ENCODE data around the gene UPP2. TPM values are rescaled to one million over a fixed set of nuclear protein-coding genes. Genes with fewer than 3 reads are reported as not detected.

The UPP2 gene
- total and polyA plus RNA-seq, 2 donors (not counting 1 experiment from before 2014, with no cell fraction given): not detected

- Histone ChIP-seq H3K79me2 (ENCODE audit: control insufficient read depth, insufficient read depth, low read length) (no peaks in the 10 kb centered on the region), H3K4me1 (ENCODE audit: control insufficient read depth in 2 of 2, insufficient read depth in 2 of 2, low read length in 2 of 2) (no peaks in the 10 kb centered on the region), H3K27me3 (replicated peaks in 1 of 4; ENCODE audit: control extremely low read depth in 1 of 4, control insufficient read depth in 3 of 4, insufficient read depth in 4 of 4, low read length in 3 of 4) (no peaks in the 10 kb centered on the region), H3K36me3 (replicated peaks in 1 of 2; ENCODE audit: control extremely low read depth in 1 of 2, control insufficient read depth in 1 of 2, extremely low read depth in 1 of 2, insufficient read depth in 2 of 2, low read length in 1 of 2) (no peaks in the 10 kb centered on the region), H3K9ac (ENCODE audit: low read length) (no peak overlapping the region), H2AFZ (ENCODE audit: insufficient read depth, low read depth, low read length, poor library complexity, severe bottlenecking) (no peak overlapping the region), H3K4me2 (replicated peaks; ENCODE audit: low read depth, low read length, poor library complexity, severe bottlenecking) (no peak overlapping the region), H4K20me1 (ENCODE audit: control insufficient read depth, insufficient read depth, low read length, poor library complexity, severe bottlenecking) (no peaks in the 10 kb centered on the region), H3K4me3 (ENCODE audit: control extremely low read depth in 1 of 5, extremely low read depth in 1 of 5, insufficient read depth in 1 of 5, low read depth in 2 of 5, low read length in 4 of 5) (no peak overlapping the region), H3K9me3 (ENCODE audit: control extremely low read depth in 1 of 3, control insufficient read depth in 2 of 3, insufficient read depth in 1 of 3, low read length in 2 of 3) (no peaks in the 10 kb centered on the region), H3K27ac (ENCODE audit: low read length in 2 of 2) (no peak overlapping the region)
- intact Hi-C loops (cut with micrococcal nuclease): no loop called here
- H3K9me3 Mint-ChIP-seq (ENCODE audit: insufficient read depth): no peaks in the 10 kb centered on the region
- DNase-seq (no peak), ATAC-seq (ENCODE audit: low read depth) (no peak)
- no peaks in the 10 kb centered on the region for H3K4me1 Mint-ChIP-seq
- CTCF ChIA-PET: no interaction called here
- H3K27ac Mint-ChIP-seq: no peak overlapping the region
- H3K4me3 Mint-ChIP-seq: no peak overlapping the region
- POLR2A ChIA-PET: no interaction called here
- TF ChIP-seq CTCF (IDR thresholded peaks at IDR 0.05): no peak
- TF ChIP-seq EZH2 (IDR thresholded peaks at IDR 0.05; ENCODE audit: borderline replicate concordance, insufficient read depth, low read depth, low read length, poor library complexity, severe bottlenecking): no peak
- no peaks in the 10 kb centered on the region for H3K27me3 Mint-ChIP-seq
- WGBS (ENCODE audit: insufficient coverage): no CpG with 5 or more reads among the region's 1 CpG
These were observed 18.4 kb downstream of the UPP2 start for GRCh38 chr2:158120102-158120501.

DNA sequence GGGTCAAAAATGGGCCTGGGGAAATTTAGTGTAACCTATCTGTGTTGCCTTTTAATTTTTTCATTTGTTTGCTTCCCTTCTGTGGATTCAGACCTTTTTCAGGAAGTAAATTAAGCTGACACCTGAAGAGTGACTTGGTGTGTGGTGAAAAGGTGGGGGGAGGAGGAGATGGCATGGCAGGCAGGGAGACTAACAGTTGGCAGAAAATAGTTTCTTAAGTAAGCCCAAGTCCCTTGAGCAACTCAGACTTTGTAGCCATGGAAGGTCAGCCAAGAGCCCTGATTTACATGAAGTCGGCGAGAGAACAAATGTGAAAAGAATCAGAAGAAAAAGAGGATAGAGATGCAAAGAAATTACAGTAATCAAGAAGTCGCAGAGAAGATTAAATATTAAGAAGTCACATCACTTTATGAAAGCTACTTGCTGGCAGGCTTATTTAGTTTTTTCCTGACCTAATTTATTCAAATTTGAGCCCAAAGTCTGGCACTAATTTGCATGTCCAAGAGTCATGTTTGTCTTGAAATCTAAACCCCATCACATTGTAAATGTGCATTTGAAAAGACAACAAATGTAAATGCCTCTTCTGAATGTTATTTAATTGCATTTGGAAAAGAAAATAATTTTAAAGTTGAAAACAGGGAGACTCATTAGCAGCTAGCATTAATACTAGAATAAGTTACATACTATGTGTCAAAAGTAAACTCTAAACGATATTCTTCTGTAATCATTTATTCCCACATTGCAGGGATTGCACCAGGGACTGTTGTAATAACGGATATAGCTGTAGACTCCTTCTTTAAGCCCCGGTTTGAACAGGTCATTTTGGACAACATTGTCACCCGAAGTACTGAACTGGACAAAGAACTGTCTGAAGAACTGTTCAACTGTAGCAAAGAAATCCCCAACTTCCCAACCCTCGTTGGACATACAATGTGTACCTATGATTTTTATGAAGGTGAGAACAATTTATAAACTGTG lies 19.3 kb downstream of the UPP2 start:
- ATAC-seq (ENCODE audit: low read depth) (no peak), DNase-seq (no peak)
- intact Hi-C loops (cut with micrococcal nuclease): no loop called here
- no peak overlapping the region for H3K27ac ChIP-seq (ENCODE audit: low read length in 2 of 2)
- H3K9me3 ChIP-seq (ENCODE audit: control extremely low read depth in 1 of 3, control insufficient read depth in 2 of 3, insufficient read depth in 1 of 3, low read length in 2 of 3): no peaks in the 10 kb centered on the region
- Mint-ChIP-seq H3K4me3 (no peak overlapping the region), H3K27ac (no peak overlapping the region), H3K4me1 (no peaks in the 10 kb centered on the region), H3K27me3 (no peaks in the 10 kb centered on the region), H3K9me3 (ENCODE audit: insufficient read depth) (no peaks in the 10 kb centered on the region)
- no peaks in the 10 kb centered on the region for H4K20me1 ChIP-seq (ENCODE audit: control insufficient read depth, insufficient read depth, low read length, poor library complexity, severe bottlenecking)
- no peaks in the 10 kb centered on the region for H3K36me3 ChIP-seq (replicated peaks in 1 of 2; ENCODE audit: control extremely low read depth in 1 of 2, control insufficient read depth in 1 of 2, extremely low read depth in 1 of 2, insufficient read depth in 2 of 2, low read length in 1 of 2)
- POLR2A ChIA-PET: no interaction called here
- H2AFZ ChIP-seq (ENCODE audit: insufficient read depth, low read depth, low read length, poor library complexity, severe bottlenecking): no peak overlapping the region
- H3K4me3 ChIP-seq (ENCODE audit: control extremely low read depth in 1 of 5, extremely low read depth in 1 of 5, insufficient read depth in 1 of 5, low read depth in 2 of 5, low read length in 4 of 5): no peak overlapping the region
- no CpG with 5 or more reads among the region's 8 CpGs for WGBS (ENCODE audit: insufficient coverage)
- H3K4me1 ChIP-seq (ENCODE audit: control insufficient read depth in 2 of 2, insufficient read depth in 2 of 2, low read length in 2 of 2): no peaks in the 10 kb centered on the region
- H3K79me2 ChIP-seq (ENCODE audit: control insufficient read depth, insufficient read depth, low read length): no peaks in the 10 kb centered on the region
- TF ChIP-seq CTCF (IDR thresholded peaks at IDR 0.05) (no peak), EZH2 (IDR thresholded peaks at IDR 0.05; ENCODE audit: borderline replicate concordance, insufficient read depth, low read depth, low read length, poor library complexity, severe bottlenecking) (no peak)
- no peak overlapping the region for H3K9ac ChIP-seq (ENCODE audit: low read length)
- H3K27me3 ChIP-seq (replicated peaks in 1 of 4; ENCODE audit: control extremely low read depth in 1 of 4, control insufficient read depth in 3 of 4, insufficient read depth in 4 of 4, low read length in 3 of 4): no peaks in the 10 kb centered on the region
- H3K4me2 ChIP-seq (replicated peaks; ENCODE audit: low read depth, low read length, poor library complexity, severe bottlenecking): no peak overlapping the region
- CTCF ChIA-PET: no interaction called here
